GM21576 (cell line): Measurements from ENCODE around the gene FLT3LG.
"Not testable (repeated sequence)": the region's sequence is repeated elsewhere in the genome, so short reads cannot be mapped to it uniquely, and the experiment has no call there.

Experiments
- ATAC-seq: cut with Tn5 transposase; IDR thresholded peaks from one replicate; pipeline ENCODE4 v1.9.1; 2021; ENCODE audit warnings: mild to moderate bottlenecking, moderate library complexity; ENCODE audit not compliant: unreplicated experiment

The FLT3LG gene

GRCh38 chr19:49440439-49441209 is 33.4 kb upstream of the FLT3LG start:
- ATAC-seq = no peak

DNA sequence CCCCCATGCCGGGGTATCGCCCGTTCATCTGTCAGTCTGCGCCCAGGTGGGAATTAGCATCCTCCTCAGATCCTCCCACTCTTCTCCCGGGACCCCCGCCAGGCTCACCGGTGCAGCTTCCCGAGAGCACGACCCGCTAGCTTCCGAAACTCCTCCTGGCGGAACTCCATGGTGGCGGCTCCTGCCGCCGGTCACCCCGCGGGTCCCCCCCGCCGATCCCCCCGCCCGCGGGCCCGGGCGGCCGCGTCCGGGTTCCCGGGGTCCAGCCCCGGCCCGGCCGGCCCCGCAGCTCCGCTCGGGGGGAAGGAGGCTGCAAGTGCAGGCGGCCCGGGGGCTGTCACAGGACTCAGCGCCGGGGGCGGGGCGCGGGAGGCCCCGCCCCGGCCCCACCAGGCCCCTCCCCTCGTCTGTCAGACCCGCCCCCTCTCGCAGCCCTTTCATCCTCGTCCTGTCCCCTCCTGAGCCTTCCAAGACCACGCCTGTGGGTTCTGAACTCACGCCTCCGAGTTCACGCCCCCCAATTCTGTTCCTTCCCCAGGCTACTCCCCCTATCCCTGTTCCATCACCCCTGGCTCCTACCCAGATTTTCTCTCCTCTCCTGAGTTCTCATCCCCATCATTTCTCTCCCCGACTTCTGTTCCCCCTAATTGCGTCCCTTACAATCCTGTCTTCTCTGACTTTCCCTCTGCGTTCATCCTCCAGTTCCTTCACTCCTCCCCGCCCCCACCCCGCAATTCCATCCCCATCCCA is 32.6 kb upstream of the FLT3LG start, which contains the start of gene SLC17A7:
Gene SLC17A7, minus strand, starts transcription at position 318 of the 750 bp plus-strand sequence. Its CDS starts 148 bp downstream, at position 170.
- no peak for ATAC-seq

DNA sequence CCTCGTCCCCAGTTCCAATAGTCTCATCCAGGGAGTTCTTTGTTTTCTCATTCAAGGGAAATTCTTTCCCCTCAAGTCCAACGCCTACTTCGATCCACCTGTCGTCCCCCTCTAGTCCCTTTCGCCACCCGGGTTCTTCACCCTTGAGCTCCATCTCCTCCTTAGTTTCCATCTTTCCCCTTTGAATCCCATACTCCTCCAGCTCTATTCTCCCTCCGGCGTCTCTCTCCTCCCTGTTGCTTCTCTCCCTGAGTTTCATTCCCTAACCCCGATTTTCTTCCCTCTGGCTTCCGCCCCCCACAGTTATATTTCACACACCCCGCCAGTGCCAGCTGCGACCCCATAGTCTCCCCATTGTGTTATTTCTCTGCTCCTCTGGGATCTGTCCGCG is 32.1 kb upstream of the FLT3LG start:
- no peak for ATAC-seq

DNA sequence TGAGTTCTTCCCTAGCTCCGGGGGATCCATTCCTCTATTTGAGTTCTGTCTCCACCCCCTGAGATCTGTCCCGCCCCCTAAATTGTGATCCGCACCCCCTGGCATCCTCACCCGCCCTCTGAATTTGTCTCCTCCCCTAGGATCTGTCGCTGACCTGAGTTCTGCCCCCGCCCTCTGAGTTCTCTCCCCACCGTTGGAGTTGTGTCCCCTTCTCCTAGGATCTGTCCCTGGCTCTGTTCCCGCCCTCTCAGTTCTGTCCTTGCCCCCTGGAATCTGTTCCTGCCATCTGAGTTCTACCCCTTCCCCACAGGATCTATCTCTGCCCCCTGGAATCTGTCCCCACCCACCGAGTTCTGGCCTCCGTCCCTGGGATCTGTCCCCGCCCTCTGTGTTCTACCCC is 31.7 kb upstream of the FLT3LG start:
- no peak for ATAC-seq

- ATAC-seq = no peak
Observed at GRCh38 chr19:49442771-49443365, 31.1 kb upstream of the FLT3LG start.

DNA sequence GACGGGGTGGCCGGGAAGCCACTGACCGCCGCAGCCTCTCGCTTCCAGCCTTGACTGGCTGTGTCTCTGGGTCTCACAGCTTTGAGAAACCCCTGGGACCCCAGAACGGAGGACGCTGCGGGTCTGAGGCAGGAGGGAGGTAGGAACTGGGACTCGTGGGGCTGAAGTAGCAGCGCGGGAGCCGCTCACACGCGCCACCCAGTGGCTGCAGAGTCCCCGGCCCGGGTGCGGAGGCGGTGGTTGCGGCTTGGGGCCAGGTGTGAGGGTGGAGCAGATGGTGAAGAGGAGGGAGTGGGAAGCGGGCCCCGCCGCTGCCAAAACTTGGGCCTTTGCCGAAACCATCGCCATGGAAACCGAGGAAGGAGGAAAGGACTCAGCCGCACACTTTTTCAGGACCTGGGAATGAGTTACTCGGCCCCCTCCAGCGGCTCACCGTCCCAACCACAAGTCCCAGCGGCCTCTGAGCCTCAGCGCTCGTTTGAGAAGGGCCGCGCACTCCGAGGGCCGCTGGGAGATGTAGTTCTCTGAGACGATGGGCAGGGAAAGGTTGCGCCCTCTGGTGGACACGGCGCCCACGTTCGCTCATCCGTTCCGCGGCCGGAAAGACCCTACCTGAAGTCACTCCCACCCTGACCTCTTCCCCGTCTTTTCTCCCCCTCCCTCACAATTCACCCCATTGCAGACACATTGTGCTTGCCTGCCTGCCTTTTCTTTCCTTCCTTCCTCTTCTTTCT is 30.5 kb upstream of the FLT3LG start:
- peak; percentile 67 for ATAC-seq

DNA sequence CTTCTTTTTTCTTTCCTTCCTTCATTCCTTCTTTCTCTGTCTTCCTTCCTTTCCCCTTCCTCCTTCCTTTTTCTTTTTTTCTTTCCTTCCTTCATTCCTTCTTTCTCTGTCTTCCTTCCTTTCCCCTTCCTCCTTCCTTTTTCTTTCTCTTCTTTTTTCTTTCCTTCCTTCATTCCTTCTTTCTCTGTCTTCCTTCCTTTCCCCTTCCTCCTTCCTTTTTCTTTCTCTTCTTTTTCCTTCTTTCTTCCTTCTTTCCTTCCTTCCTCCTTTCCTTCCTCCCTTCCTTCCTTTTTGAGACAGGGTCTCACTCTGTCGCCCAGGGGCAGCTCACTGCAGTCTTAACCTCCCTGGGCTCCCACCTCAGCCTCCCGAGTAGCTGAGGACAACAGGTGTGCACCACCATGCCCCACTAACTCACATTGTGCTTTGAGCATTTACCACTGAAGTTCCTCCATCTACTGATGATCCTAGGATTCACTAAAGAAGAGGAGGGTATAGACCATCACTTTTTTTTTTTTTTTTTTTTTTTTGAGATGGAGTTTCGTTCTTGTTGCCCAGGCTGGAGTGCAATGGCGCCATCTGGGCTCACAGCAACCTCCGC is 29.8 kb upstream of the FLT3LG start:
- ATAC-seq = not testable (repeated sequence)

DNA sequence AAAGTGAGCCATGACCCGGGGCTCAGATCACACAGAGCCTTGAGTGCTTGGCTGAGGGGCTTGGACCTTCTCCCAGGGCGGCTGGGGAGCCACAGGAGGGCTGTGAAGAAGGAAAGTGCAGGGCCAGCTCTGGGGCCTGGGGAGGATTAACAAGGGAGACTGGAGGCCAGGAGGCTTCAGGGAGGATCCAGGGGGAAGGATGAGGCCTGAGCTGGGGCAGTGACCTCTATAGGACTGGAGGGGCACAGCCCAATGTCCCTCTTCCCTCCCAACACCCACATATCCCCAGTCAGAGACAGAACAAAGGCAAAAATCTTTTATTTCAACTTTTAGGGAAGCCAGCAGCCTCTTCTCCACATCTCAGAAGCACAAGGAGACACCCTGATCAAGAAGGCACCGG is 28.0 kb upstream of the FLT3LG start:
- ATAC-seq = no peak

GRCh38 chr19:49447485-49448431 is 26.3 kb upstream of the FLT3LG start:
- no peak for ATAC-seq

DNA sequence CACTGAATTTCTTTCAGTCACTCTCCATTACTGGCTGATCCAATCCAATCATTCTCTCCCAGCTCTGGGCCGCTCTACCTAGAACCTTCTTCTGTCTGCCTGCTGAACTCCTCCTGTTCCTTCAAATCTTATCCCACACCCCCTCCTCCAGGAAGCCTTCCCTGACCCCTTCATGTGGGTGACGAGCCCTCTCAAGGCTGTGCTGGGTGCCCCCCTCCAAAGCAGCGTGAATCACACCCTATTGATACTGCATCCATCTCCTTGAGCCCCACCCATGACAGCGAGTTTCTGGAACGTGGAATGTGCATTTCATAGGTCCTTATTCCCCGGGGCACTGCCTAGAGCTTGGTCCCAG is 25.6 kb upstream of the FLT3LG start:
- no peak for ATAC-seq

GRCh38 chr19:49450405-49450804 is 23.6 kb upstream of the FLT3LG start:
- ATAC-seq = no peak

DNA sequence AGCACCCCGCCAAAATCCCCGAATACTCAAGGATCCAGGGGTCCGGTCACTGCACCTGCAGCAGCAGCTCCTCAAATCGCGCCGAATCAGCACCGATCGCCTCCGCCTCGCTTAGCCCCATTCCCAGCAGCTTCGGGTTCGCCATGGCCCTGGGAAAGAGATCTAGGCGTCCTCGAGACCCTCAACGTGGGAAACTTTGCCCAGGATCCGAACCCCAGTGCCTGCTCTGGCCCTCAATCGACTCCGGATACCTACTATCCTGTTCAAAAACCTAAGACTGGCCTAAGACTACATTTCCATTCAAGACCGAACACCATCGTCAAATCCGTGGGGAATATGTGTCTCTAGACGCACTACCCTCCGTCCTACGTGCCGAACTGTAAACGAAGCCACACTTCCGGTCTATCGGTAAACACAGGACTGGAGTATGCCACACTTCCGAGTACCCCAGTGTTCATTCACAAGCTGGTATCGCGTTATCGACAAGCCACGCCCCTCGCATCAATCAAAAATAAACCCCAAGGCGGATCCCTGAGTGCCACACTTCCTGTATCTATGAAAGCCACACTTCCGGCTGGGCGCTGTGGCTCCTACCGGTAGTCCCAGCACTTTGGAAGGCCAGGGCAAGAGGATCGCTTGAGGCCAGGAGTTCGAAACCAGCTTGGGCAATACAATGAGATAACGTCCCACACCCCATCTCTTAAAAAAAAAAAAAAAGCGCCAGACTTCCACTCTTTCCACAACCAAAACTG is 22.4 kb upstream of the FLT3LG start, which contains the start of gene PIH1D1:
Gene PIH1D1, minus strand, starts transcription at position 385 of the 752 bp plus-strand sequence. Its CDS starts 240 bp downstream, at position 145.
- ATAC-seq = peak; percentile 52

DNA sequence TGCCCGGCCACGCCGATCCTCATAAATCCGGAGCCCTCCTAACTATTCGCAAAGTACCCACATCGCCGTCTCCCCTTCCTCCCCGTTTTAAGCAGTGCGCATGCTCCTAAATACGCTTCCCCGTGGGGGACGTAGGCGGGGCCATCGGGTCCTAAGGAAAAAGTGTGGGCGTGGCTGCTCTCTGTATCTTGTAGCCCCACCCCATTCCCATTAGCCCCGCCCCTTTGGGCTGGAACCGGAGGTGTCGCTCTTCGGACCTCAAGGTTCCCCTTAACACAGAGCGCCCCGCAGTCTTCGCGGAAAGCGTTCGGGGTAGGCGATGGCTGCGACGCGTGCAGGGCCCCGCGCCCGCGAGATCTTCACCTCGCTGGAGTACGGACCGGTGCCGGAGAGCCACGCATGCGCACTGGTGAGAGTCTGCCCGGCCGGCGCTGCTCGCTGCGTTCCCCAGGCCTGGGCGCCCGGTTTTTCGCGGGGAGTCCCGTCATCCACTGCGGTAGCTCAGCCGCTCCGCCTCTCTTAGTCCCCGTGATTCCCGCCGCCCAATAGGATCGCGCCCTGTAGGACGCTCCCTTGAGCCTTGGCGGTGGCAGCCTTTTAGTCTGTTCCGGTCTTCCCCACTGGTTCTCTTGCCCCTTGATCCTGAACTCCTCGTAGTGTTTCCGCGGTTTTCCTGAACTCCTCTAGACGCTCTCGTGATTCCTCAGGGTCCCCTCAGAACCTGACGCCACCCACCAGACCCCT is 20.8 kb upstream of the FLT3LG start, which contains the start of gene ALDH16A1:
Gene ALDH16A1, plus strand, starts transcription at position 213 of the 744 bp plus-strand sequence. Its CDS starts 107 bp downstream, at position 320.
- ATAC-seq = peak; percentile 78

DNA sequence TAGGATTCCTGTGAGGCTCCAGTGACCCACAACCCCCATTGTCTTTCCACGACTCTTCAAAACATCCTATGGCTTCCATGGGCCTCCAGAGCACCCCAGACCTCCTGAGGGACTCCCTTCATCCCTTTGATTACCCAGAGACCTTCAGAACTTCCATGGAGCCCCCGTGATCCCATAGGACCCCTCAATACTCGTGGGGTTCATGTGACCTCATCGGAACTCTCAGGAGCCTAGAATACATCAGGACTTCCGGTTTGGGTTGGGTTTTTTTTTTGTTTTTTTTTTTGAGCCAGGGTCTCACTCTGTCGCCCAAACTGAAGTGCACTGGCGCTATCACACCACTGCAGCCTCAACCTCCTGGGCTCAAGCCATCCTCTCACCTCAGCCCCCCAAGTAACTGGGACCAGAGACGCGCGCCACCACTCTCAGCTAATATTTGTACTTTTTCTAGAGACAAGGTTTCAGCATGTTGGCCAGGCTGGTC is 20.2 kb upstream of the FLT3LG start:
- ATAC-seq = no peak

DNA sequence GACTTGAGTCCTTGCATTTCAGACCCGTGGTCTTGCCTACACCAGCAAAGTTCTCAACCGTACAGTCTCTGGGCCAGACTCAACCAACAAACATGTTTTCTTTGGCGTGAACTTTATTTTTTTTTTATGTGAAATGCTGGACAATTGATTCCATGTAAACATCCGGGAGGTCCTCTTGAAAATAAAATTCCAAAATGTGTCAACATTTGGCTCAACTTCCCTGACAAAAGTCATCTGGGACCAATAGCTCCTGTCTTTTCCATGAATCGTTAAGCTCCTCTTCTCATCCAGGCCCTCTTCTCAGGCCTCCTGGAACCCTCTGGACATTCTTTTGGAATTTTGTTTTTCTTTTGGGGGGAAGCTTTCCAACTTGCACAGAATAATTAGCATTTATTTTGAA is 18.2 kb upstream of the FLT3LG start:
- ATAC-seq = no peak

- ATAC-seq = no peak
Observed at GRCh38 chr19:49456326-49456725, 17.7 kb upstream of the FLT3LG start.

GRCh38 chr19:49458567-49458903 is 15.5 kb upstream of the FLT3LG start:
- no peak for ATAC-seq

GRCh38 chr19:49459388-49459787 is 14.6 kb upstream of the FLT3LG start:
- ATAC-seq = no peak
